Measurements from ENCODE around the gene RDH14. TPM values are rescaled to one million over a fixed set of nuclear protein-coding genes. Genes with fewer than 3 reads are reported as not detected.

RDH14 gene
- total RNA-seq, 1 experiment from 2014 or later, result 22.4 TPM

GRCh38 chr2:18589354-18589753 lies 28.9 kb upstream of the RDH14 start, which contains the start of gene NT5C1B:
Gene NT5C1B, minus strand, starts transcription at chr2:18589569. Its CDS starts 101 bp downstream, at chr2:18589468.
- no peaks in the 10 kb centered on the region; the same call in 1 of the 2 replicates for H3K27me3 Mint-ChIP-seq (ENCODE audit: low read depth)
- ChIA-PET POLR2A (no interaction called here), CTCF (no interaction called here)
- peaks cover 8% of the 10 kb centered on the region for H3K9me3 Mint-ChIP-seq
- no peaks in the 10 kb centered on the region for H3K36me3 Mint-ChIP-seq
- no peak within 1 kb of the TSS for H3K4me3 Mint-ChIP-seq
- TF ChIP-seq FOXP4 (CRISPR knock-in tag; IDR thresholded peaks at IDR 0.05), result no peak
- no peak for TF ChIP-seq ZNF121 (CRISPR knock-in tag; IDR thresholded peaks at IDR 0.05)
- no peak for TF ChIP-seq ZNF138 (CRISPR knock-in tag; conservative IDR thresholded peaks at IDR 0.05)
- TF ChIP-seq USF1 (CRISPR knock-in tag; IDR thresholded peaks at IDR 0.05), result no peak
- TF ChIP-seq ZBTB43 (CRISPR knock-in tag; IDR thresholded peaks at IDR 0.05), result no peak
- TF ChIP-seq TCF7 (CRISPR knock-in tag; IDR thresholded peaks at IDR 0.05; ENCODE audit: low read depth), result no peak
- TF ChIP-seq PRRX2 (CRISPR knock-in tag; IDR thresholded peaks at IDR 0.05), result no peak
- TF ChIP-seq CREM (CRISPR knock-in tag; IDR thresholded peaks at IDR 0.05), result no peak
- TF ChIP-seq ZNF232 (CRISPR knock-in tag; IDR thresholded peaks at IDR 0.05), result no peak
- no peak for TF ChIP-seq GTF2I (CRISPR knock-in tag; conservative IDR thresholded peaks at IDR 0.05)
- no peak for TF ChIP-seq MLX (CRISPR knock-in tag; IDR thresholded peaks at IDR 0.05)
- no peak for TF ChIP-seq TEAD4 (CRISPR knock-in tag; IDR thresholded peaks at IDR 0.05)
- TF ChIP-seq KAT7 (CRISPR knock-in tag; IDR thresholded peaks at IDR 0.05; ENCODE audit: borderline replicate concordance), result no peak
- no peak for TF ChIP-seq SOX15 (CRISPR knock-in tag; IDR thresholded peaks at IDR 0.05)
- ATAC-seq, result no peak
- H3K4me1 Mint-ChIP-seq, result no peaks in the 10 kb centered on the region
- no peak for DNase-seq (ENCODE audit: low spot score)
- H3K27ac Mint-ChIP-seq, result no peak within 1 kb of the TSS

GRCh38 chr2:18588802-18589201 lies 28.3 kb upstream of the RDH14 start:
- no peak overlapping the region for H3K27ac Mint-ChIP-seq
- ChIA-PET CTCF (no interaction called here), POLR2A (no interaction called here)
- DNase-seq (ENCODE audit: low spot score), result no peak
- H3K9me3 Mint-ChIP-seq, result peaks cover 8% of the 10 kb centered on the region
- H3K36me3 Mint-ChIP-seq, result no peaks in the 10 kb centered on the region
- ATAC-seq, result no peak
- H3K4me3 Mint-ChIP-seq, result no peak overlapping the region
- TF ChIP-seq TCF7 (CRISPR knock-in tag; IDR thresholded peaks at IDR 0.05; ENCODE audit: low read depth), result no peak
- no peak for TF ChIP-seq FOXP4 (CRISPR knock-in tag; IDR thresholded peaks at IDR 0.05)
- TF ChIP-seq PRDM15 (CRISPR knock-in tag; IDR thresholded peaks at IDR 0.05), result no peak
- TF ChIP-seq SP1 (CRISPR knock-in tag; conservative IDR thresholded peaks at IDR 0.05), result no peak
- TF ChIP-seq GABPB1 (CRISPR knock-in tag; IDR thresholded peaks at IDR 0.05), result no peak
- TF ChIP-seq E2F1 (CRISPR knock-in tag; IDR thresholded peaks at IDR 0.05), result no peak
- TF ChIP-seq ZNF138 (CRISPR knock-in tag; conservative IDR thresholded peaks at IDR 0.05), result no peak
- no peaks in the 10 kb centered on the region for H3K4me1 Mint-ChIP-seq
- no peaks in the 10 kb centered on the region; the same call in 1 of the 2 replicates for H3K27me3 Mint-ChIP-seq (ENCODE audit: low read depth)

All from WTC11 (cell line).